WTC11 (cell line): ENCODE measurements around the gene GLOD5. TPM values are rescaled to one million over a fixed set of nuclear protein-coding genes. Genes with fewer than 3 reads are reported as not detected.

Source experiments
- ATAC-seq: fragments of 200-7000 bp; cut with Tn5 transposase; 2 replicates; pipeline ENCODE4 v1.10.0; 2021; ENCODE audit warnings: mild to moderate bottlenecking, moderate library complexity
- CTCF ChIA-PET: fragments of 300-600 bp; sonication (Branson Sonifier 250); formaldehyde crosslinking; loops from one replicate; lab custom pipeline; 2021; ENCODE audit warnings: antibody characterized with exemption; lab: Charles Lee
- POLR2A ChIA-PET: fragments of 350-600 bp; sonication (Branson Sonifier 250); formaldehyde crosslinking; loops from one replicate; lab custom pipeline; 2021; ENCODE audit warnings: antibody characterized with exemption; lab: Charles Lee
- DNase-seq: peaks from one replicate; pipeline ENCODE4 v3.0.0; 2021; ENCODE audit warnings: low spot score
- H3K27ac Mint-ChIP-seq: 2 replicates; pipeline ENCODE4 v1.8.0; 2021; ENCODE audit warnings: mixed read lengths
- H3K27me3 Mint-ChIP-seq: 2 replicates; pipeline ENCODE4 v1.8.0; 2021; ENCODE audit warnings: low read depth, mild to moderate bottlenecking, moderate library complexity, mixed read lengths
- H3K36me3 Mint-ChIP-seq: 2 replicates; pipeline ENCODE4 v1.8.0; 2021; ENCODE audit warnings: mixed read lengths
- H3K4me1 Mint-ChIP-seq: 2 replicates; pipeline ENCODE4 v1.8.0; 2022; ENCODE audit warnings: mixed read lengths
- H3K4me3 Mint-ChIP-seq: 2 replicates; pipeline ENCODE4 v1.8.0; 2021; ENCODE audit warnings: mild to moderate bottlenecking, moderate library complexity, mixed read lengths
- H3K9me3 Mint-ChIP-seq: 2 replicates; pipeline ENCODE4 v1.8.0; 2021; ENCODE audit warnings: mixed read lengths
- ARID4B ChIP-seq: sonication (generic); formaldehyde crosslinking; IDR thresholded peaks from 2 replicates; pipeline ENCODE4 v1.8.0; 2023; ENCODE audit warnings: missing genetic modification reagents, mild to moderate bottlenecking, borderline replicate concordance
- ATF1 ChIP-seq: sonication (generic); formaldehyde crosslinking; IDR thresholded peaks from 2 replicates; pipeline ENCODE4 v1.8.1; 2023; ENCODE audit warnings: mild to moderate bottlenecking, moderate library complexity, missing genetic modification reagents
- ATF3 ChIP-seq: sonication (generic); formaldehyde crosslinking; conservative IDR thresholded peaks from 2 replicates; pipeline ENCODE4 v1.8.1; 2022; ENCODE audit warnings: mild to moderate bottlenecking, missing genetic modification reagents
- CBFB ChIP-seq: sonication (generic); formaldehyde crosslinking; IDR thresholded peaks from 2 replicates; pipeline ENCODE4 v1.8.1; 2022; ENCODE audit warnings: mild to moderate bottlenecking, low read depth, missing genetic modification reagents
- CDX4 ChIP-seq: fragments of 250-450 bp; sonication (Bioruptor Pico); IDR thresholded peaks from 2 replicates; pipeline ENCODE4 v1.9.0; 2021; ENCODE audit warnings: moderate library complexity, mild to moderate bottlenecking, inconsistent platforms, borderline replicate concordance
- ETV6 ChIP-seq: sonication (generic); formaldehyde crosslinking; IDR thresholded peaks from 2 replicates; pipeline ENCODE4 v1.8.1; 2022; ENCODE audit warnings: mild to moderate bottlenecking, missing genetic modification reagents
- FOXJ3 ChIP-seq: sonication (generic); formaldehyde crosslinking; IDR thresholded peaks from 2 replicates; pipeline ENCODE4 v1.9.0; 2021; ENCODE audit warnings: missing genetic modification reagents, mild to moderate bottlenecking, borderline replicate concordance
- FOXP1 ChIP-seq: sonication (generic); formaldehyde crosslinking; IDR thresholded peaks from 2 replicates; pipeline ENCODE4 v1.8.0; 2022; ENCODE audit warnings: missing genetic modification reagents, mild to moderate bottlenecking, moderate library complexity, borderline replicate concordance
- GTF2I ChIP-seq: fragments of 250-450 bp; sonication (Bioruptor Pico); conservative IDR thresholded peaks from 2 replicates; pipeline ENCODE4 v1.4.0; 2021; ENCODE audit warnings: mild to moderate bottlenecking
- HMGXB4 ChIP-seq: sonication (generic); formaldehyde crosslinking; IDR thresholded peaks from 2 replicates; pipeline ENCODE4 v1.8.1; 2023; ENCODE audit warnings: mild to moderate bottlenecking, moderate library complexity, missing genetic modification reagents
- JUN ChIP-seq: sonication (generic); formaldehyde crosslinking; IDR thresholded peaks from 2 replicates; pipeline ENCODE4 v1.8.0; 2023; ENCODE audit warnings: mild to moderate bottlenecking, missing genetic modification reagents
- MYBL2 ChIP-seq: sonication (generic); formaldehyde crosslinking; IDR thresholded peaks from 2 replicates; pipeline ENCODE4 v1.8.1; 2023; ENCODE audit warnings: mild to moderate bottlenecking, moderate library complexity, missing genetic modification reagents
- NFYB ChIP-seq: sonication (generic); formaldehyde crosslinking; conservative IDR thresholded peaks from 2 replicates; pipeline ENCODE4 v1.8.0; 2022; ENCODE audit warnings: low read depth, missing genetic modification reagents
- NR2C2 ChIP-seq: sonication (generic); formaldehyde crosslinking; IDR thresholded peaks from 2 replicates; pipeline ENCODE4 v1.8.0; 2022; ENCODE audit warnings: mild to moderate bottlenecking, missing genetic modification reagents
- OVOL2 ChIP-seq: fragments of 250-450 bp; sonication (Bioruptor Pico); IDR thresholded peaks from 2 replicates; pipeline ENCODE4 v1.9.0; 2021; ENCODE audit warnings: mild to moderate bottlenecking, borderline replicate concordance
- SMAD3 ChIP-seq: sonication (generic); formaldehyde crosslinking; IDR thresholded peaks from 2 replicates; pipeline ENCODE4 v1.8.0; 2022; ENCODE audit warnings: missing genetic modification reagents, mild to moderate bottlenecking, borderline replicate concordance
- SMAD4 ChIP-seq: sonication (generic); formaldehyde crosslinking; IDR thresholded peaks from 2 replicates; pipeline ENCODE4 v1.8.0; 2022; ENCODE audit warnings: mild to moderate bottlenecking, missing genetic modification reagents
- TEAD1 ChIP-seq: sonication (generic); formaldehyde crosslinking; IDR thresholded peaks from 2 replicates; pipeline ENCODE4 v1.8.0; 2022; ENCODE audit warnings: mild to moderate bottlenecking, missing genetic modification reagents
- TP53 ChIP-seq: sonication (generic); formaldehyde crosslinking; IDR thresholded peaks from 2 replicates; pipeline ENCODE4 v1.8.1; 2023; ENCODE audit warnings: mild to moderate bottlenecking, missing genetic modification reagents
- ZMAT4 ChIP-seq: fragments of 250-450 bp; sonication (Bioruptor Pico); IDR thresholded peaks from 2 replicates; pipeline ENCODE4 v1.9.0; 2021; ENCODE audit warnings: mild to moderate bottlenecking
- ZNF219 ChIP-seq: sonication (generic); formaldehyde crosslinking; IDR thresholded peaks from 2 replicates; pipeline ENCODE4 v1.8.0; 2023; ENCODE audit warnings: missing genetic modification reagents, mild to moderate bottlenecking, borderline replicate concordance
- ZNF232 ChIP-seq: sonication (generic); formaldehyde crosslinking; IDR thresholded peaks from 2 replicates; pipeline ENCODE4 v1.8.0; 2022; ENCODE audit warnings: mild to moderate bottlenecking, missing genetic modification reagents
- ZNF425 ChIP-seq: fragments of 250-450 bp; sonication (Bioruptor Pico); conservative IDR thresholded peaks from 2 replicates; pipeline ENCODE4 v1.9.0; 2021; ENCODE audit warnings: mild to moderate bottlenecking
- total RNA-seq: library from RNA; stranded (reverse); gene quantifications from 3 replicates; pipeline ENCODE4 v1.2.3, GENCODE V29; 2021

Gene GLOD5
- total RNA-seq, 1 experiment from 2014 or later = not detected

GRCh38 chrX:48798318-48798717 is 36.8 kb downstream of the GLOD5 start (continued):
- TF ChIP-seq TP53 (no peak), ATF3 (no peak), ZNF232 (CRISPR knock-in tag) (no peak), FOXP1 (CRISPR knock-in tag) (no peak), ZMAT4 (CRISPR knock-in tag) (no peak), FOXJ3 (CRISPR knock-in tag) (no peak), OVOL2 (no peak)

GRCh38 chrX:48800574-48801279 is 39.2 kb downstream of the GLOD5 start:
- CTCF ChIA-PET = interaction anchor here (0.5 to 1.0 kb wide), 4 partner anchors 54 to 259 kb away, joined by 3 to 5 read pairs (median 4); partner anchors contain the start of genes SLC35A2 and SUV39H1
- Mint-ChIP-seq H3K4me1 (peaks cover 6% of the 10 kb centered on the region), H3K4me3 (peak overlapping the region; percentile 92), H3K36me3 (peaks cover 8% of the 10 kb centered on the region), H3K9me3 (no peaks in the 10 kb centered on the region), H3K27me3 (peaks cover 3% of the 10 kb centered on the region), H3K27ac (peak overlapping the region; percentile 99)
- POLR2A ChIA-PET = interaction anchor here (0.9 kb wide), 3 partner anchors 97 to 137 kb away, joined by 4 to 5 read pairs (median 5); partner anchors contain the start of genes PQBP1, SLC35A2 and TIMM17B
- no peak for ATAC-seq
- no peak for DNase-seq
- TF ChIP-seq NFYB (CRISPR knock-in tag) (no peak), ETV6 (CRISPR knock-in tag) (no peak), GTF2I (CRISPR knock-in tag) (no peak), HMGXB4 (CRISPR knock-in tag) (no peak), TP53 (no peak), MYBL2 (CRISPR knock-in tag) (no peak), SMAD3 (CRISPR knock-in tag) (no peak), ZNF425 (CRISPR knock-in tag) (no peak), NR2C2 (CRISPR knock-in tag) (no peak), CDX4 (CRISPR knock-in tag) (no peak), SMAD4 (no peak), ZNF219 (CRISPR knock-in tag) (no peak), JUN (CRISPR knock-in tag) (no peak), ZMAT4 (CRISPR knock-in tag) (no peak), ATF3 (no peak), CBFB (CRISPR knock-in tag) (no peak), ATF1 (CRISPR knock-in tag) (no peak), ARID4B (CRISPR knock-in tag) (no peak), TEAD1 (CRISPR knock-in tag) (no peak)
